Endometrial microvascular endothelial cells (primary cell): ENCODE results near the gene CDH4. TPM values are rescaled to one million over a fixed set of nuclear protein-coding genes. Genes with fewer than 3 reads are reported as not detected.
"Not testable (repeated sequence)": the region's sequence is repeated elsewhere in the genome, so short reads cannot be mapped to it uniquely, and the experiment has no call there.

Source experiments
- in situ Hi-C: cut with HindIII; loops from 2 replicates; pipeline ENCODE4 v1.10.0; 2017; ENCODE audit warnings: low sequenced_read_pairs, low pct_unique_long_range_greater_than_20kb; ENCODE audit errors: inconsistent ontology term
- total RNA-seq: library from RNA; depleted of rRNA; stranded (reverse); fragments of >200 nt; gene quantifications from one replicate; pipeline ENCODE4 v1.2.3, GENCODE V29; 2015; ENCODE audit errors: inconsistent ontology term

Gene CDH4
- total RNA-seq, 1 donor from 2014 or later: 31.2 TPM

DNA sequence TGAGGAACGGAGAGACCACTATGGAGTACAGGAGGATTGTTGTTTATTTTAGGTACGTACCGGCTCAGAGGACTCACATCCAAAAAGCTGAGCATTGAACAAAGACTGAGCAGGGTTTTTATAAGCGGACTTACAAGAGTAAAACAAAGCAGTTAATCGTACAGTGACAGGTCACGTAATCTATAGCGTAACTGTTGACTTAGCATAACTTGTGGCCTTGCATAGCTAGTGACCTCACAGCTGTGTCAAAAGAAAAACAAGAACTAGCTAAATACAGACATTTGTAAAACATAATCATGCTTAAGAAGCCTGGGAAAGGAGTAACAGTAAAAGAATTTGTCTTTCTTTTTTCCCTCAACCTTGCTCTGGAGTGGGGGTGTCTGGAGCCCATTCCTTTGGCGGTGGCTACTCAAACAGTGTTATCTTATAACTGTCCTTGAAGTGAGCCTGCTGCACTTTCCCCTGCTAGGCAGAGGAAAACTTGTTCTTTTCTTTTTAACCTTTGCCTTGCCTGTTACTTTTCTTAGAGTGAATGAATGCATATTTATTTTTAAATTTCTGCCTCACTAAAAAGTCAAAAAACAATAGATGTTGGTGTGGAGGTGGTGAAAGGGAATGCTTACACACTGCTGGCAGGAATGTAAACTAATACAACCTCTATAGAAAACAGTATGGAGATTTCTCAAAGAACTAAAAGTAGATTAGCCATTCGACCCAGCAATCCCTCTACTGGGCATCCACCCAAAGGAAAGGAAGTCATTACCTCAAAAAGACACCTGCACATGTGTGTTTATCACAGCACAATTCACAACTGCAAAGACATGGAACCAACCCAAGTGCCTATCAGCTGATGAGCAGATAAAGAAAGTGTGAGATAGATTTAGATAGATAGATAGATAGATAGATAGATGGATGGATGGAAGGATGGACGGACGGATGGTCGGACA is 704.6 kb downstream of the CDH4 start:
- in situ Hi-C loops: no loop called here

DNA sequence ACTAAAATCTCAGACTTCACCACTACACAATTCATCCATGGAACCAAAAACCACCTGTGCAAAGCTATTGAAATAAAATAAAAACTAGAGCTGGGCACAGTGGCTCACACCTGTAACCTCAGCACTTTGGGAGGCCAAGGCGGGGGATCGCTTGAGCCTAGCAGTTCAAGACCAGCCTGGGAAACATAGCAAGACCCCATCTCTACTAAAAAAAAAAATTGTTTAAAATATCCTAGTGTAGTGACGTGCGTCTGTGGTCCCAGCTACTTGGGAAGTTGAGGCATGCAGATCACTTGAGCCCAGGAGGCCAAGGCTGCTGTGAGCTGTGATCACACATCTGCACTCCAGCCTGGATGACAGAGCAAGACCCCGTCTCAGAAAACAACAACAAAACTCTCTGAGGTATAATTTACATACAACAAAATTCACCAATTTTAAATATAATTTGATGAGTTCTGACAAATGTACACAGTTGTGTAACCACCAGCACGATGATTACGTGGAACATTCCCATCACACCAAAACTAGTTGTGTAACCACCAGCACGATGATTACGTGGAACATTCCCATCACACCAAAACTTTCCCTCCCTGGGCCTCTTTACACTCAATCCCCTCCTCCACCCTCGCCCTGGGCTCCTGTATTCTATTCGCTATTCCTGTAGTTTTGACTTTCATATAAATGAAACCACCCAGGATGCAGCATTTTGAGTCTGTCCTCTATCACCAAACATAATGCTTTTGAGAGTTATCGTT is 706.1 kb downstream of the CDH4 start:
- in situ Hi-C loops: no loop called here

DNA sequence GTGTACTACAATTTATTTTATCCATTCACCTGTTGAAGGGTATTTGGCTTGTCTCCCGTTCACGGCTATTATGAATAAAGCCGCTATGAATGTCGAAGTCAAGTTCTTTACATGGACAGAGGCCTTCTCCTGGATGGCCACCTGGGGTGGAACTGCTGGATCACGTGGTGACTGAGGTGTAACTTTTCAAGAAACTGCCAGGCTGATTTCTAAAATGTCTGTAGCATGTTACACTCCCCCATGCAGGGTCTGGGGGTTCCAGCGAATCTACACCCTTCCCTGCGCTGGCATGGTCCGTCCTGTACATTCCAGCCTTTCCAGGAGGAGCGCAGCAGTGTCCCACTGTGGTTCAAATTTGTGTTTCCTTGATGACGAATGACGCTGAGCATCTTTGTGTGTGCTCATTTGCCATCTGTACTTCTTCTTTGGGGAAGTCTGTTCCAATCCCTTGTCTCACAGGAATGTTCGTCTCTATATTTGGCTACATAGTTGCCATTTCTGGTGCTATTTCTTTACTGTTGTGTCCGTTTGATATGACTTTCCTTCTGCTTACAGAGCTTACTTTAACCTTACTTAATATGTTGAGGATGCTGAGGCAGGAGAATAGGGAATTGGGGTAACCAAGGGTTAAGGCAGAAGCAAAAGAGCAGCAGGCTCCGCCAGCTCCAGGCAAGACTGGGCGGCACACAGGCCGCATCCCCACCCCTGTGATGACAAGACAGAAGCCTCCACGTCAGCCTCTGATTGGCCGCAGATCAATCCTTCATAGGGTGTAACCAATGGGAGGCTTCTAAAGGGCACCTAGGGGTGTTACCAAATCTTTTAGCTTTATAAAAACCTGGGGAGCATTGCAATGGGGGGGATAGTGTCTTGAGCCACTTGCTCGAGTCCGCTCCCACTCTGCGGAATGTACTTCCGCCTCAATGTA is 707.0 kb downstream of the CDH4 start:
- in situ Hi-C loops: no loop called here

DNA sequence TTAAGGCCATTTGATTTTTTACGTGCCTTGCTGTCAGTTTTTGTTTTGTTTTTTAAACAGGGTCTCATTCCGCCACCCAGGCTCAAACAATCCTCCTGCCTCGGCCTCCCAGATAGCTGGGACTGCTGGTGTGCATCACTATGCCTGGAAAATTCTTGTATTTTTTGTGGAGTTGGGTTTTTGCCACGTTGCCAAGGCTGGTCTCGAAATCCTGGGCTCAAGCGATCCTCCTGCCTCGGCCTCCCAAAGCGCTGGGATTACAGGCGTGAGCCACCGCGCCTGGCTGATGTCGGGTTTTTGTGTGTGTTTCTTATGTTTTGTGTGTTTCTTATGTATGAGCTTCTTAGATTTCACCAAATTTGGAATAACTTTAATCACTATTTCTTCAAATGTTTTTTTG is 708.8 kb downstream of the CDH4 start:
- in situ Hi-C loops: no loop called here

DNA sequence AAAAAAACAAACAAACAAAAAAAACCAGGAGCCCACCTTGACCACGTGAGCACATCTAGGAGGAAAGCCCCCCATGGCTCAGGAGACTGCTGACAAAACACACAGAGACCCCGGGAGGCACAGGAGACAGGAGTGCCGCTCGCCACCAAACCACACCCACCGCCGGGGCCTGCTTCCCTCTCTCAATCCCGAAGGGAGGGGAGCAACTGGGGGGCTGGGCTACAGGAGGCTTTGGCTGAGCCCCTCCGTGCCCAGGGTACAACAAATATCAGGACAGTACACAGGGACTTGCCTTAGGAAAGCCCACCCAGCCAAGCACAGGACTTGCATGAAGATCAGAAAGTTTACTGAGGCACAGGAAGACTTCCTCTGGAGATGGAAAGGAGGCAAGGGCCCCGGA is 711.1 kb downstream of the CDH4 start:
- in situ Hi-C loops: no loop called here

DNA sequence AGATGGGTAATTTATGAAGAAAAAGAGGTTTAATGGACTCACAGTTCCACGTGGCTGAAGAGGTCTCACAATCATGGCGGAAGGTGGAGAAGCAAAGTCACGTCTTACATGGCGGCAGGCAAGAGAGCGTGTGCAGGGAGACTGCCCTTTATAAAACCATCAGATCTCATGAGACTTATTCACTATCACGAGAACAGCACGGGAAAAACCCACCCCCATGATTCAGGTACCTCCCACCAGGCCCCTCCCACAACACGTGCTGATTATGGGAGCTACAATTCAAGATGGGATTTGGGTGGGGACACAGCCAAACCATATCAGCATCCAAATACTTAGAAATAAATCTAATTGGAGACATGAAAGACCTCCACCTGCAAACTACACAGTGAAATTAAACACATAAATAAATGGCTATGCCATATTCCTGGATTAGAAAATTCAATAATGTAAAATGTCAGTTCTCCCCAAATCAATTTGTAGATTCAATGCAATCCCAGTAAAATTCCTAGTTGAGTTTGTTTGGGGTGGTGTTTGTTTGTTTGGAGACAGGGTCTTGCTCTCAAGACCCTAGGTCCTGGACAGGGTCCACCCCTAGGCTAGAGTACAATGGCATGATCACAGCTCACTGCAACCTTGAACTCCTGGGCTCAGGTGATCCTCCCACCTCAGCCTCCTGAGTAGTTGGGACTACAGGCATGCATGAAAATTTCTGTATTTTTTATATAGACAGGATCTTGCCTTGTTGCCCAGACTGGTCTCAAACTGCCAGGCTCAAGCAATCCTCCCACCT is 712.0 kb downstream of the CDH4 start:
- in situ Hi-C loops: no loop called here

DNA sequence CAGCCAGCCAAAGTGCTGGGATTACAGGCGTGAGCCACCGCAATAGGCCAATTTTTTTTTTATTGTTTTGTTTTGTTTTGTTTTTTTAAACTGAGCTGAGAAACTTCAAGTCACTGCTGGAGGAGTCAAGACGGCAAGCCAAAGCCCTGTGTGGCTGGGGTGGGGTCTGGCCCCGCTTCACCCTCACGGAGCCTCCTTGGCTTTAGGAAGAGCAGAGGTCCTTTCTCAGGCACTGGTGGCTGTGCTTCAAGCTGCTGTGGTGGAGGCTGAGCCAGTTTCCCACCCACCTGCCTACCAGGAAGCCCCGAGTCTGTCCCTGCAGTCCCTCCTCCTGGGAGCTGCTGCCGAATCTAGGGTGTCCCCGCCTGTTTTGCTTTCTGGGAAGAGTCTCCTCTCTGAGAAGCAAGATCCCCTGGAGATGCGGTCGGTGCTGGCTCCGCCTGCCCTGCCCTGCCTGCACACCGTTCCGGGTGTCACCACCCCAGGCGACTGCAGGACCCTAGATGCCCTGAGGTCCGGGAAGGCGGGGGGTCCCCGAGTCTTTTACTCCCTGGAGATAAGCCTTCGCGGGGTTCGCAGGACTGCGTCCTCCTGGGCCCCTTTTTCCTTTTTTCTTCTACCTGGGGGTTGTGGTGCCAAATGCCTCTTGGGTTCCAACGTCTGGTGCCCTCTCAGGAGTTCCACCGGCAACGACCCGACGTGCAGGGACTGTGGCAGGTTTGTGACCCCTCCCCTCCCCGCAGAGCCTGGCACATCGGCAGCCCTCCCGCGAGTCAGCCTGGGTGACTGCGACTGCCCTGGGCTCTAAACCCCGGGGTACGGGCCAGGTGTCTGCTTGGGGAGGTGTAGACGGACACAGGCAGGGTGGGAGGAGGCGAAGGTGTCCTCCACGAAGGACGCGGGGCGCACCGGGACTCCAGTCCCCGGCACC is 712.9 kb downstream of the CDH4 start:
- in situ Hi-C loops: no loop called here

DNA sequence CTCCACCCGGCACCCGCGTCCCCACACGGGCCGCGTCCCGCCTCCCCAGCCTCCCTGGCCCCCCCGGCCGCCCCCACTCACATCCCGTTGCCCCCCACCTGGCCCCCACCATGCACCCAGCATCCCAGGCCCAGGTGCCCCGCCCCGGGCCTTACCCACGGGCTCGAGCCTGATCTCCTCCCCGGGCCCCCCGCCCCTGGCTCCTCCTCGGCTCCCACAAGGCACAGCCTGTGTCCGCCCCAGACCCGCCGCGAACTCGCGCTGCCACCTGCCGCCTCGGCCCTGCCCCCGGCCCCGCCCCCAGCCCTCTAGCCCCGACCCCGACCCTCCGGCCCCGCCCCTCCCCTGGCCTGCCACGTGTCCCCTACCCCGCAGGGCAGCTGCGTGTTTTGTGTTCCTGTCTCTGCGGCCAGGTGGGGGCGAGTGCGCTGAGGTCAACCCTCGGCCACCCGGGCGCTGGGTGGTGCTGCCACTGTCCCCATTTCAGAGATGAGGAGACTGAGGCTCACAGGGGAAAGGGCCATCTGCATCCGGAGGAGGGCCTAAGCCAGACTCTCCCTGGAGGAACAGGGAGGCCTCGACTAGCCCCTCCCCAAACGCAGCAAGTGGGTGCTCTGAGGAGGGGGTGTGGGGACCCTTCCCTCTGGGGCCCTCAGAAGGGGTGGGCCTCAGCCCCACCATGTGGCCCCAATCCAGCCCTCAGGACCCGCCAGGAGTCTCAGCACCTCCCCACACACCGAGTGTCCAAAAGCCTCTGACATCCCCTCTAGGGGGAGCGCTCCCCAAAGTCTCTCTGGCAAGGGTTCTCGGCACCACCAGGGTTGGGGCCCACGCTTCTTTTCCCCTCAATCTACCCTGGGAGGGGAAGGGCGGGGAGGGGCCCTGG is 713.8 kb downstream of the CDH4 start:
- in situ Hi-C loops: no loop called here

DNA sequence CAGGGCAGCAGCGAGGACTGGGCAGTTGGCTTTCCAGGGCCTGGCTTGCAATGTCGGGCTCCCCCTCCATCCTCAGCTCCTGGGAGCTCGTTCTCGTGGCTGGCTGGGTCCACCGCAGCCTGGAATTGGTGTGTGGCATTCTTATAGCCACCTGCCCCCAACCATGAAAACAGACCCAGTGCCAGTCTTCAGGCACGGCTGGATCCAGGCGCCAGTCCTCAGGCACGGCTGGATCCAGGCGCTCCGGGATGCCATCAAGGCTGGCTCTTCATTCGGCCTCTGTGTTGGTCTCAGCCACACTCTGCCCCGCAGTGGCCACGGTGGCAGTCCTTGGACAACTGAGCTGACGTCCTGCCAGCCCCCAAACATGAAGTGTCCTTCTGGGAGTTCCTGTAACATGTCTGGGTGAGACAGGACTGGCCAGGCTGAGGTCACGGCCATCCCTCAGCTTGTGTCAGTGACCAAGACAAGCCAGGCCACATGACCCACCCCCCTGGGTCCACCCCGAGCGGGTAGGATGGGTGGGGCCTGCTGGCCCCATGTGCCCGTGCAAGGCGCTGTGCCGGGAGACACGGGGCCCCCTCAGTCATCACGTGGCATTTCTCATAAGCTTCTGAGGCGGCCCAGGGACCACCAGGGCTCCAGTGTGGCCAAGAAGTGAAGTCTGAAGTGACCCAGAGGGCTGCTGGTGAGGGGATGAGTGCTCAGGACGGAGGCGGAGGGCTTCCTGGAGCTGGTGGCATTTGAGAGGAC is 714.6 kb downstream of the CDH4 start:
- in situ Hi-C loops: no loop called here

DNA sequence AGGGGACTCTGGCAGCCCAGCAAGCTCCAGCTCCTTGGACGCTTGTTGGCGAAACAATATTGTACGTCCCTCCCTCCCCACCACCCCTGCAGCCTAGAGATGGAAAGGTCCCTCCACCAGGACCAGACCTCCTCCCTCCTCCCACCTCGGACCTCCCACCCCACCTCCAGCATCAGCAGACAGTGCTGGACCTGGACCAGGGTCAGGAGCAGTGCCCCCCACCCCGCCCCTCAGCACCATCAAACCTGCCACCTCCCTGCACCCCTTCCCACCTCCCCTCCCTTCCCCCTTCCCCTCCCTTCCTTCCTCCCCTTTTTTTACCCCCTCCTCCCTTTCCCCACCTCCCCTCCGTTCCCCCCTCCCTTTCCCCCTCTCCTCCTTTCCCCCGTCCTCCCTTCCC is 715.2 kb downstream of the CDH4 start:
- in situ Hi-C loops: no loop called here

DNA sequence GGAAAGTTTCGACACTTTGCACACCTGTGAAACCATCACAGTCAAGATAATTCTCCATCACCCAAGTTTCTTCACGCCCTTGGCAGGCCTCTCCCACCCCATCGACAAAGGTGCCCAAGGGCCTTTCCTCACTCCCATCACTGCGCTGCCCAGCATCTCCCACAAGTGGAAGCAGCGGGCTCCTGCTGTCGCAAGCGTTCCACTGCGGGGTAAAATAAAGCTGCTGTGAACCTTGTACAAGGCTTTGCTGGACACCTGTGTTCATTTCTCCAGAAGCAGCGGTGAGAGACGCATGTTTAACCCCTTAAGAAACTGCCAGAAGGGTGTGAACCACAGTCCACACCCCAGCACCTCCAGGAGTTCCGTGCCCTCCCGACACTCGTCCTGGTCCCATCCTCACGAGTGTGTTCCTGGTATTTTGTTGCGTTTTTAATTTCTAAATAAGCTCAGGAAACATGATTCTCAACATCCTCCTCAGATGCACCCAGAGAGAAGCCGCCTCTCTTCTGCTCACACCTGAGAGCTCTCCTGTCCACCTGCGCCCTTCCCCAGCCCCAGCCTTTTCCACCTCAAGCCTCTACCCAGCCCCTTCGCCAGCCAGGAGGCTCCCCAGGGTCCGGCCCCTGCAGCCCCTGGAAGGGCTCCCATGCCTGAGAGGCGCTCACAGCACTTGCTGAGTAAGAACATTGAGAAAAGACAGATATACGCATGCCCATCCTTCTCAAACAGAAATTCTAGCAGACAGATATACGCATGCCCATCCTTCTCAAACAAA is 716.2 kb downstream of the CDH4 start:
- in situ Hi-C loops: no loop called here

DNA sequence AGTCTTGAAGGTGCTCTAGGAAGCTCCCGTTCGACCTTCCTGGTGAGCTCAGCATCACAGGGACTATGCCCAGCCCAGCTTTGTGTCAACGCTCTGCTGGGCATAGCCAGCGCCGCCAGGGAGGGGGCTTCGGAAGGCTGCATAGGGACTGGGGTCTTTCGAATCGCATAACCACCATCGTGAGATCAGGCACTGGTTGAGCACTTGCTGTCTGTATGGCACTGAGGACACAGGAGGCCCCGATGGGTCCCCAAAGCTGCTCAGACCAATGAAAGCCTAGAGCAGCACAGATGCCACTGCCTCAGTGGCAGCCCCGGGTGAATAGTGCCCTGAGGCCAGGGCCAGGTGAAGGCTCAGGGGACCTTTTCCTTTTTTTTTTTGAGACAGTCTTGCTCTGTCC is 716.9 kb downstream of the CDH4 start:
- in situ Hi-C loops: no loop called here

DNA sequence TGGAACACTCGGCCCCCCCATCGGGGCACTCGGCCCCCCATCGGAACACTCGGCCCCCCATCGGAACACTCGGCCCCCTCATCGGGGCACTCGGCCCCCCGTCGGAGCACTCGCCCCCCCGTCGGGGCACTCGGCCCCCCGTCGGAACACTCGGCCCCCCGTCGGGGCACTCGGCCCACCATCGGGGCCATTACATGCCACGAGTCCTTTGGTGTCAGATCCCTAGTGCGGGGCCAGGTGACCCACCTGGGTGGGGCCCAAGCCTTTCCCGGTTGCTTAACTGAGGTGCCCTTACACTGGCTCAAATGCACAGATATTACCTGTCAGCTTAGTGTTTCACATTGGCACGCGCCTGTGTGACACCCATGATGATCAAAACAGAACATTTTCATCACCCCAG is 717.7 kb downstream of the CDH4 start:
- in situ Hi-C loops: no loop called here

DNA sequence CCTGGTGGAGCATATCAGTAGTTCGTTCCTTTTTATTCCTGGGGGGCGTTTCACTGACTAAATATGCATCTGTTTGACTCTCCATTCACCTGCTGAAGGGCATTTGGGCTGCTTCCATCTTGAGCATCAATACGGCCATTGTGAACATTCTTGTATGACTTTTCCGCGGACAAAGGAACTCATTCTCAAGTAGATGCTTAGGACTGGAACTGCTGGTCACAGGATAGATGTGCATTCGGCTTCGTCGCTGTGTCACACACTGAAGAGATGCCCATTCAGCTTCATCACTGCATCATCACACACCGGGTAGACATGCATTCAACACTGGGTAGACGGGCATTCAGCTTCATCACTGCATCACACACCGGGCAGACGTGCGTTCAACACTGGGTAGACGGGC is 718.3 kb downstream of the CDH4 start:
- in situ Hi-C loops: no loop called here

DNA sequence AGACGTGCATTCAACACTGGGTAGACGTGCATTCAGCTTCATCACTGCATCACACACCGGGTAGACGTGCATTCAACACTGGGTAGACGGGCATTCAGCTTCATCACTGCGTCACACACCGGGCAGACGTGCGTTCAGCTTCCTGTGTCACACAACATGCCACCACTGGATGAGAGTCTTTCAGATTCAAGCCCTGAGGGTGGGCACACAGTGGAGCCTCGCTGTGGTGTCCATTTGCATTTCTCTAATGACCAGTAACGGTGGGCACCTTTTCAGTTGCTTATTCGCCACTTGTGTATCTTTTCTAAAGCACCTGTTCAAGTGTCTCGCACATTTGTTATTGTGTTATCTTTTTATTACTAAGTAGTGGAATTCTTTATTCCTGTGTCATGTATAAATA is 719.5 kb downstream of the CDH4 start:
- in situ Hi-C loops: not testable (repeated sequence)
